Measurements from ENCODE around the gene GDF10. TPM values are rescaled to one million over a fixed set of nuclear protein-coding genes. Genes with fewer than 3 reads are reported as not detected.

Gene GDF10
- total RNA-seq, 3 donors from 2014 or later (not counting 1 experiment from before 2014, with no cell fraction given): not detected

DNA sequence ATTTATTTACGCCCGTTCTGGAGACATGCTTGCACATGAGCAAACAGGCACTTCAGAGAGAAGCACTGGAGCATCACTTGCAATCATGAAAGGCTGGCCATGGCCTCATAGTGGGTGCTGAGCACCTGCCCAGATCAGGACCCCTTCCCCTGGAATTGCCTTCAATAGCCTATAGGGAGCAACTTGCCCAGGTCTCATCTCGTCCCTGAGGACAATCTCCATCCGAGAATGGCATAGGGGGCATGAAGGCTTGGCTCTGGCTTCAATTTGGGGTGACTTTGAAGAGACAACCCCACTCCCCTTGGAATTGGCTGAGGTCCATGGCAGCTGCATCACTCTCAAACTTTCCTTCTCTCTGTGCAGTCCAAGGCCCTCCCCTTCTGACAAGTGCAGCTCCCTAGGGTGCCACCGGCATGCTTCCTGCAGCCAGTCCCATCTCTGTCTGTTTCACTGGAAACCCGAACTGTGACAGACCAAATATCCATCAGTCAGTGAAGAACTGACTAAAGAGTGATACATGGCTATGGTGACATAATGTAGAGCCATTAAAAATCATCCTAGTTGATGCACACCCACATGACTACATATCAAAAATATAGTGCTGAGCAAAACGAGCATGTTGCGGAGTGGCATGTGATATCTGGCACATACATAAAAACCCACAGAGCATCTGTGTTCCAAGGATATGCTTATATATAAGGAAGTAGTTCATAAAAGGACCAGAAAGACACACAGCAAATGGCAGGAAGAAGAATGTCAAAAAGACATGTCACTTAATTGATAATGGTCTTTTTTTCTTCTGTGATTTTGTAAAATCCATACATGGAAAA is 34.7 kb downstream of the GDF10 start:
- H3K4me1 Mint-ChIP-seq: no peaks in the 10 kb centered on the region
- no peak overlapping the region for H3K4me3 Mint-ChIP-seq
- TF ChIP-seq, protein P1, sequence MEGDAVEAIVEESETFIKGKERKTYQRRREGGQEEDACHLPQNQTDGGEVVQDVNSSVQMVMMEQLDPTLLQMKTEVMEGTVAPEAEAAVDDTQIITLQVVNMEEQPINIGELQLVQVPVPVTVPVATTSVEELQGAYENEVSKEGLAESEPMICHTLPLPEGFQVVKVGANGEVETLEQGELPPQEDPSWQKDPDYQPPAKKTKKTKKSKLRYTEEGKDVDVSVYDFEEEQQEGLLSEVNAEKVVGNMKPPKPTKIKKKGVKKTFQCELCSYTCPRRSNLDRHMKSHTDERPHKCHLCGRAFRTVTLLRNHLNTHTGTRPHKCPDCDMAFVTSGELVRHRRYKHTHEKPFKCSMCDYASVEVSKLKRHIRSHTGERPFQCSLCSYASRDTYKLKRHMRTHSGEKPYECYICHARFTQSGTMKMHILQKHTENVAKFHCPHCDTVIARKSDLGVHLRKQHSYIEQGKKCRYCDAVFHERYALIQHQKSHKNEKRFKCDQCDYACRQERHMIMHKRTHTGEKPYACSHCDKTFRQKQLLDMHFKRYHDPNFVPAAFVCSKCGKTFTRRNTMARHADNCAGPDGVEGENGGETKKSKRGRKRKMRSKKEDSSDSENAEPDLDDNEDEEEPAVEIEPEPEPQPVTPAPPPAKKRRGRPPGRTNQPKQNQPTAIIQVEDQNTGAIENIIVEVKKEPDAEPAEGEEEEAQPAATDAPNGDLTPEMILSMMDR (IDR thresholded peaks at IDR 0.05): no peak
- no peak overlapping the region for H3K27ac Mint-ChIP-seq
- 82% methylated on average over 6 of the region's 8 CpGs for WGBS (ENCODE audit: insufficient coverage)
- H3K9me3 ChIP-seq (ENCODE audit: control insufficient read depth, insufficient read depth, low read length): no peaks in the 10 kb centered on the region
- no peaks in the 10 kb centered on the region for H3K36me3 ChIP-seq (ENCODE audit: control insufficient read depth, insufficient read depth, low read length)
- DNase-seq (no peak), ATAC-seq (no peak)
- no peaks in the 10 kb centered on the region for H3K27me3 ChIP-seq (ENCODE audit: control insufficient read depth, insufficient read depth, low read length)
- H3K9me3 Mint-ChIP-seq: no peaks in the 10 kb centered on the region
- peaks cover 3 to 7% of the 10 kb centered on the region in 2 donors for H3K27me3 Mint-ChIP-seq (ENCODE audit: low read depth in 2 of 2)
- no peak overlapping the region for H3K4me3 ChIP-seq (ENCODE audit: low read length)
- H3K36me3 Mint-ChIP-seq: no peaks in the 10 kb centered on the region
- no peaks in the 10 kb centered on the region for H3K4me1 ChIP-seq (ENCODE audit: control insufficient read depth, insufficient read depth, low read length)
- H3K27ac ChIP-seq (ENCODE audit: low read length): no peak overlapping the region
- intact Hi-C loops (cut with micrococcal nuclease): no loop called here

DNA sequence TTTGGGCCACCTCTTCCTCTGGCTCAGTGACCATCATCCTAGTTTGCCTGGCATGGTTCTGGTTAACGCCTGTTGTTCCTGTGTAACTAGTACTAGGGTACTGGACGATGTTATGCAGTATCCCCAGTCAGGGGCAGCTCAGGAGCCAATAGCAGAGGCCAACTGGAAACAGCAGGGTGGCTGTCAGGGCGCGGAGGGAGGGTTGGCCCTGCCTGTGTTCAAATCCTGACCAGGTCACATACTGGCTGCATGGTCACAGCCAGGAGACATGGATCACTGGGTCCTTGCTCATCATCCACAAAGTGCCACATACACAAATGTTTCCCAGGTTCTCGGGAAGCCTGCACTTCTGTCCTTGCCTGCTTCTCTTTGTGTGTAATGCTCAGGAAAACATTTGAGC is 35.9 kb downstream of the GDF10 start:
- Mint-ChIP-seq H3K4me1 (peaks cover 0 to 4% of the 10 kb centered on the region in 2 donors), H3K9me3 (no peaks in the 10 kb centered on the region), H3K4me3 (no peak overlapping the region), H3K36me3 (no peaks in the 10 kb centered on the region), H3K27ac (no peak overlapping the region), H3K27me3 (ENCODE audit: low read depth in 2 of 2) (peaks cover 6 to 19% of the 10 kb centered on the region in 2 donors)
- H3K36me3 ChIP-seq (ENCODE audit: control insufficient read depth, insufficient read depth, low read length): no peaks in the 10 kb centered on the region
- TF ChIP-seq, protein P1 (IDR thresholded peaks at IDR 0.05): no peak
- H3K27me3 ChIP-seq (ENCODE audit: control insufficient read depth, insufficient read depth, low read length): no peaks in the 10 kb centered on the region
- DNase-seq (no peak), ATAC-seq (no peak)
- WGBS (ENCODE audit: insufficient coverage): 79% methylated on average over 5 of the region's 5 CpGs
- H3K4me3 ChIP-seq (ENCODE audit: low read length): no peak overlapping the region
- no peaks in the 10 kb centered on the region for H3K9me3 ChIP-seq (ENCODE audit: control insufficient read depth, insufficient read depth, low read length)
- intact Hi-C loops (cut with micrococcal nuclease): no loop called here
- H3K4me1 ChIP-seq (ENCODE audit: control insufficient read depth, insufficient read depth, low read length): no peaks in the 10 kb centered on the region
- H3K27ac ChIP-seq (ENCODE audit: low read length): no peak overlapping the region

DNA sequence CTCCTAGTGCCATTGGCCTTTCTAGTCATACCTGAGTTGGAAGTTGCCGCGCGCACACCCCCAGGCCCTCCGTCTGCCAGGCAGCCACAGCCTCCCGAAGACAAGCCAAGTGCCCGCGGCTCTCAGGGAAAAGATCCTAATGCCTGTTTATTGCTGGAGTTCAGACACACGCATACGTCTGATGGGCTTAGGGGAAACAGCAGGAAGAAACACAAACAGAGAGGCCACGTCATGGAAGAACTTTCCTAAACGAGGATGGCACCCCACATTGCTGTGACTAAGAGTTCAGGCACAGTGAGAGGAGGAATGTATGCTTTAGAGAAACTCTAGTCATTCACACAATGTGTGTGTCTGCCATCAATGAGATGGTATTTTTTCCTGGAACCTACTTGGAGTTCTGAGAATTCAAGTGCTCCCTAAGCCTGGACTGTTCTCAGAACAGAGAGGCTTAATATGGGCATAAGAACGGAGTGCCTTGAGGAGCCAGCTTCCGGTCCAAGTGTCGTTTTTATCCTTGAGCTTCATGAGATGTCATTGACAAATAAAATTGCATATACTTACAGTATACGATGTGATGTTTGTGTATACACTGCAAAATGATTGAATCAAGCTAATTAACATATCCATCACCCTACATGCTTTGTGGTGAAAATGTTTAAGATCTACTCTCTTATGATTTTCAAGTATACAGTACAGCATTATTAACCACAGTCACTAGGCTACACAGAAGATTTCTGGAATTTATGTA is 36.6 kb downstream of the GDF10 start:
- 86% methylated on average over 14 of the region's 15 CpGs for WGBS (ENCODE audit: insufficient coverage)
- no peak overlapping the region for H3K4me3 Mint-ChIP-seq
- no peak overlapping the region for H3K27ac ChIP-seq (ENCODE audit: low read length)

More for the DNA sequence above, 36.6 kb downstream of the GDF10 start:
- Mint-ChIP-seq H3K27ac (no peak overlapping the region), H3K9me3 (no peaks in the 10 kb centered on the region), H3K4me1 (peaks cover 0 to 4% of the 10 kb centered on the region in 2 donors), H3K27me3 (ENCODE audit: low read depth in 2 of 2) (peaks cover 9 to 26% of the 10 kb centered on the region in 2 donors), H3K36me3 (no peaks in the 10 kb centered on the region)
- Histone ChIP-seq H3K27me3 (ENCODE audit: control insufficient read depth, insufficient read depth, low read length) (no peaks in the 10 kb centered on the region), H3K4me1 (ENCODE audit: control insufficient read depth, insufficient read depth, low read length) (no peaks in the 10 kb centered on the region), H3K4me3 (ENCODE audit: low read length) (no peak overlapping the region), H3K9me3 (ENCODE audit: control insufficient read depth, insufficient read depth, low read length) (no peaks in the 10 kb centered on the region), H3K36me3 (ENCODE audit: control insufficient read depth, insufficient read depth, low read length) (no peaks in the 10 kb centered on the region)
- intact Hi-C loops (cut with micrococcal nuclease): no loop called here
- DNase-seq (no peak), ATAC-seq (no peak)
- TF ChIP-seq, protein P1 (IDR thresholded peaks at IDR 0.05): no peak
